GM19023 (cell line): Measurements from ENCODE around the gene KLHL21.
A peak's percentile ranks its signal among the peaks of the same experiment; 100 is the strongest.

Source experiments
- ATAC-seq: cut with Tn5 transposase; IDR thresholded peaks from one replicate; pipeline ENCODE4 v1.9.1; 2021; ENCODE audit warnings: mild to moderate bottlenecking, moderate library complexity; ENCODE audit not compliant: unreplicated experiment

Gene KLHL21

GRCh38 chr1:6625584-6626149, 23.0 kb upstream of the KLHL21 start:
- ATAC-seq: no peak

GRCh38 chr1:6624710-6625583, 22.3 kb upstream of the KLHL21 start, which contains the start of gene THAP3:
Gene THAP3 (plus strand): TSS chr1:6624868. CDS start chr1:6625219, 351 bp downstream.
- ATAC-seq: peak; percentile 87

- no peak for ATAC-seq
Observed at GRCh38 chr1:6623269-6623965, 20.7 kb upstream of the KLHL21 start.

- no peak for ATAC-seq
Observed at GRCh38 chr1:6622396-6623152, 19.9 kb upstream of the KLHL21 start.

- ATAC-seq: no peak
Observed at GRCh38 chr1:6621429-6622391, 19.0 kb upstream of the KLHL21 start.

GRCh38 chr1:6619045-6619444, 16.4 kb upstream of the KLHL21 start:
- ATAC-seq: no peak

- ATAC-seq: no peak
Observed at GRCh38 chr1:6614929-6615785, 12.5 kb upstream of the KLHL21 start.

GRCh38 chr1:6614019-6614928, 11.6 kb upstream of the KLHL21 start:
- ATAC-seq: no peak

GRCh38 chr1:6613361-6614018, 10.8 kb upstream of the KLHL21 start, which contains the start of gene PHF13:
Gene PHF13 (plus strand): TSS chr1:6613731. CDS start chr1:6614067, 336 bp downstream.
- peak; percentile 84 for ATAC-seq

GRCh38 chr1:6612641-6613360, 10.1 kb upstream of the KLHL21 start:
- peak; percentile 38 for ATAC-seq

GRCh38 chr1:6603915-6604558, 1.4 kb upstream of the KLHL21 start:
- no peak for ATAC-seq

- peak; percentile 5 for ATAC-seq
Observed at GRCh38 chr1:6603238-6603914, 707 bp upstream of the KLHL21 start.

GRCh38 chr1:6601923-6602668, 573 bp downstream of the KLHL21 start:
- peak; percentile 30 for ATAC-seq

GRCh38 chr1:6601049-6601922, 1.4 kb downstream of the KLHL21 start:
- ATAC-seq: peak; percentile 34
